ENCODE results near the gene ANKRD28.

The ANKRD28 gene

DNA sequence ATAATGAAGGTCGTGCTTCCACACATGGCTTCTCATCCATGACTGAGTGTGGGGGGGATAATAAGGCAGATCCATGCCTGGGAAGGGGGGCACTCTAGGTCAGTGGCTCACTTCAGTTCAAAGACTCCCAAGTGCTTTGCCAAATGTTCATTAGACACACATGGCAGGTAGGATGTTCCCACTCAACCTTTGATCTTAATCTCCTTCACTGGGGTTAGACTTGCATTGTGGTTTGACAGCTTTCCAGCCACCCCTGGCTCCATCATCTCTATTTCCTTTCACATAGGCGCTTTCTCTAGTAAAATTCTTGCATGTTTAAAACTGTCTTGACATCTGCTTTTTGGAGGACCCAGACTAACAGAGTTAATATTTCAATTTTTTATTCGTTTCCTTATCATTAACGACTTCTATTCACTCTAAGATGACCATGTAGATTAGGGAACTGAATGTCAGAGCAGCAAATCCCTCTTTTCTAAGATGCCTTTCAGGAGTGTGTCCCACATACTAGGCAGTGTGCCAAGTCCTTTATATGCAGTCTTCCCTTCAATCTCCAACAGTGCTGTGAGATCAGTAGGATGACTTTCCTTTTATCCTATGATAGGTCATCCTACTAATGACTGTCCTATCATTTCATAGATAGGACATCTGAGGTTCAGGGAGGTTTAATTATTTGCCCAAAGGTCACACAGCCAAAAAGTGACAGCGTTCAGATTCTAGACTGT is 138.4 kb downstream of the ANKRD28 start:
- Histone ChIP-seq H2AFZ (ENCODE audit: low read depth) (no peak overlapping the region), H4K20me1 (ENCODE audit: insufficient read depth) (no peaks in the 10 kb centered on the region), H3K36me3 (ENCODE audit: insufficient read depth) (no peaks in the 10 kb centered on the region), H3K27me3 (ENCODE audit: insufficient read depth, low read depth) (no peaks in the 10 kb centered on the region), H3K79me2 (ENCODE audit: insufficient read depth, low read depth) (no peaks in the 10 kb centered on the region), H3K4me3 (IDR thresholded peaks at IDR 0.05; ENCODE audit: insufficient read depth, low read depth, low read length) (no peak overlapping the region), H3K4me1 (ENCODE audit: low read depth, poor library complexity, severe bottlenecking) (no peaks in the 10 kb centered on the region), H3K9ac (no peak overlapping the region), H3K4me2 (no peak overlapping the region), H3K27ac (no peak overlapping the region)
- TF ChIP-seq, protein P1, sequence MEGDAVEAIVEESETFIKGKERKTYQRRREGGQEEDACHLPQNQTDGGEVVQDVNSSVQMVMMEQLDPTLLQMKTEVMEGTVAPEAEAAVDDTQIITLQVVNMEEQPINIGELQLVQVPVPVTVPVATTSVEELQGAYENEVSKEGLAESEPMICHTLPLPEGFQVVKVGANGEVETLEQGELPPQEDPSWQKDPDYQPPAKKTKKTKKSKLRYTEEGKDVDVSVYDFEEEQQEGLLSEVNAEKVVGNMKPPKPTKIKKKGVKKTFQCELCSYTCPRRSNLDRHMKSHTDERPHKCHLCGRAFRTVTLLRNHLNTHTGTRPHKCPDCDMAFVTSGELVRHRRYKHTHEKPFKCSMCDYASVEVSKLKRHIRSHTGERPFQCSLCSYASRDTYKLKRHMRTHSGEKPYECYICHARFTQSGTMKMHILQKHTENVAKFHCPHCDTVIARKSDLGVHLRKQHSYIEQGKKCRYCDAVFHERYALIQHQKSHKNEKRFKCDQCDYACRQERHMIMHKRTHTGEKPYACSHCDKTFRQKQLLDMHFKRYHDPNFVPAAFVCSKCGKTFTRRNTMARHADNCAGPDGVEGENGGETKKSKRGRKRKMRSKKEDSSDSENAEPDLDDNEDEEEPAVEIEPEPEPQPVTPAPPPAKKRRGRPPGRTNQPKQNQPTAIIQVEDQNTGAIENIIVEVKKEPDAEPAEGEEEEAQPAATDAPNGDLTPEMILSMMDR (conservative IDR thresholded peaks at IDR 0.05; ENCODE audit: low read depth, low read length), result no peak

DNA sequence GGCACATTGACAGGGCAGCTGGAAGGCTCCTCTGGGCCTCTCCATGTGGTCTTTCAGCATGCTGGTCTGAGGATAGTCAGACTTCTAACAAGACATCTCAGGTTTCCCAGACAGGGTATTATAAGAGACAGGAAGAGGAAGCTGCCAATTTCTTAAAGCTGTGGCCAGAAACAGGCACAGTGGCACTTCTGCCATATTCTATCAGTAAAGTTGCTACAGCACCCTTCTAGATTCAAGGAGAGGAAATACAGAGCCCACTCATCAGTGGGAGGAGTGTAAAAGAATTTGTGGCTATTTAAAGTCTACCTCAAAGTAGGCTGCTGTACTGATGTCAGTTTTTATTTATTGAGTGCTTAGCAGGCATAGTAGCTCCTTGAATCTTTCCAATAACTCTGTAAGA is 140.8 kb downstream of the ANKRD28 start:
- Histone ChIP-seq H3K4me3 (IDR thresholded peaks at IDR 0.05; ENCODE audit: insufficient read depth, low read depth, low read length) (no peak overlapping the region), H3K36me3 (ENCODE audit: insufficient read depth) (no peaks in the 10 kb centered on the region), H3K27me3 (ENCODE audit: insufficient read depth, low read depth) (no peaks in the 10 kb centered on the region), H3K9ac (no peak overlapping the region), H2AFZ (ENCODE audit: low read depth) (no peak overlapping the region), H4K20me1 (ENCODE audit: insufficient read depth) (no peaks in the 10 kb centered on the region), H3K4me1 (ENCODE audit: low read depth, poor library complexity, severe bottlenecking) (no peaks in the 10 kb centered on the region), H3K27ac (no peak overlapping the region), H3K79me2 (ENCODE audit: insufficient read depth, low read depth) (no peaks in the 10 kb centered on the region), H3K4me2 (no peak overlapping the region)
- TF ChIP-seq, protein P1 (conservative IDR thresholded peaks at IDR 0.05; ENCODE audit: low read depth, low read length), result no peak

DNA sequence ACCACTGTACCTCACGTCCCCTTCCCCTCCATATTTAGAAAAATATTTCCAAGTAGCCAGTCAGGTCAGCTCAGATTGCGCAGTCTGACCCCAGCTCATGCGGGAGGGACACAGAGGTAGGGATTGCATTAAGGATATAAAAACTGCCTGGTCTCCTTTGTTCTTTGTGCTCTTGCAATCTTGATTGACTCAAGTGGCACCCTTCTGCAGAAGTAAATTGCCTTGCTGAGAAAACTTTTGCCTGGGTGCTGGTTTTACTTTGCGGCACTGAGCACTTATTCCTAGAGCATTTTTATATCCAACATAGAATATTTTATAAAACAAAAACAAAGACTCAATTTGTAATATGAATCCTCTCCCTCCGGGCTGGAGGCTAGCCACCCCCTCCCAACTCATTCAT is 141.4 kb downstream of the ANKRD28 start:
- TF ChIP-seq, protein P1 (conservative IDR thresholded peaks at IDR 0.05; ENCODE audit: low read depth, low read length), result no peak
- Histone ChIP-seq H2AFZ (ENCODE audit: low read depth) (no peak overlapping the region), H3K79me2 (ENCODE audit: insufficient read depth, low read depth) (no peaks in the 10 kb centered on the region), H3K4me3 (IDR thresholded peaks at IDR 0.05; ENCODE audit: insufficient read depth, low read depth, low read length) (no peak overlapping the region), H3K4me2 (no peak overlapping the region), H3K36me3 (ENCODE audit: insufficient read depth) (no peaks in the 10 kb centered on the region), H3K27ac (no peak overlapping the region), H3K9ac (no peak overlapping the region), H4K20me1 (ENCODE audit: insufficient read depth) (no peaks in the 10 kb centered on the region), H3K27me3 (ENCODE audit: insufficient read depth, low read depth) (no peaks in the 10 kb centered on the region), H3K4me1 (ENCODE audit: low read depth, poor library complexity, severe bottlenecking) (no peaks in the 10 kb centered on the region)

DNA sequence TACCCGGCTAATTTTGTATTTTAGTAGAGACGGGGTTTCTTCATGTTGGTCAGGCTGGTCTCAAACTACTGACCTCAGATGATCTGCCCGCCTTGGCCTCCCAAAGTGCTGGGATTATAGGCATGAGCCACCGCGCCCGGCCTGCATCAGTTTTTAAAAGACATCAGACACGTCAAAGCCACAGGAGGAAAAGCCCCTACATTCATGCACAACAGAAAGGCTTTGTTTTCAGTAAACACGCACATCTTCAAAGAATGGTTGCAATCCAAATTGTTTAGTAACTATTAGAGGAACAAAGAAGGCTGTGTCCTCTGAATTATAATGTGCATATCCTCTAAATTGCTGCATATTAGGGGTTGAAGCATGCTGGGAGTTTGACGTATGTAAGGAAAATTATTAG is 142.9 kb downstream of the ANKRD28 start:
- H3K4me3 ChIP-seq (IDR thresholded peaks at IDR 0.05; ENCODE audit: insufficient read depth, low read depth, low read length), result no peak overlapping the region
- H3K79me2 ChIP-seq (ENCODE audit: insufficient read depth, low read depth), result no peaks in the 10 kb centered on the region
- no peaks in the 10 kb centered on the region for H3K27me3 ChIP-seq (ENCODE audit: insufficient read depth, low read depth)
- H4K20me1 ChIP-seq (ENCODE audit: insufficient read depth), result no peaks in the 10 kb centered on the region
- no peak overlapping the region for H3K4me2 ChIP-seq
- H3K36me3 ChIP-seq (ENCODE audit: insufficient read depth), result no peaks in the 10 kb centered on the region
- H3K27ac ChIP-seq, result no peak overlapping the region
- TF ChIP-seq, protein P1 (conservative IDR thresholded peaks at IDR 0.05; ENCODE audit: low read depth, low read length), result no peak
- H3K4me1 ChIP-seq (ENCODE audit: low read depth, poor library complexity, severe bottlenecking), result peaks cover 3% of the 10 kb centered on the region
- H2AFZ ChIP-seq (ENCODE audit: low read depth), result no peak overlapping the region
- no peak overlapping the region for H3K9ac ChIP-seq
